HG03060 (cell line): Measurements from ENCODE around the gene STAT5B.
"Not testable (repeated sequence)": the region's sequence is repeated elsewhere in the genome, so short reads cannot be mapped to it uniquely, and the experiment has no call there.

Experiments
- ATAC-seq: cut with Tn5 transposase; IDR thresholded peaks from one replicate; pipeline ENCODE4 v1.9.1; 2021; ENCODE audit warnings: low read depth, moderate number of reproducible peaks; ENCODE audit not compliant: unreplicated experiment

STAT5B gene

GRCh38 chr17:42241871-42242270 lies 34.3 kb downstream of the STAT5B start:
- no peak for ATAC-seq

- ATAC-seq: not testable (repeated sequence)
These were observed 35.3 kb downstream of the STAT5B start for GRCh38 chr17:42240863-42241262.

GRCh38 chr17:42240201-42240600 lies 36.0 kb downstream of the STAT5B start:
- ATAC-seq: no peak

- ATAC-seq: not testable (repeated sequence)
These were observed 36.6 kb downstream of the STAT5B start for GRCh38 chr17:42239576-42239975.

- ATAC-seq: no peak
These were observed 39.4 kb downstream of the STAT5B start for GRCh38 chr17:42236760-42237159.

GRCh38 chr17:42233994-42234393 lies 42.2 kb downstream of the STAT5B start:
- ATAC-seq: no peak

GRCh38 chr17:42233156-42233555 lies 43.0 kb downstream of the STAT5B start:
- no peak for ATAC-seq

GRCh38 chr17:42230225-42230624 lies 46.0 kb downstream of the STAT5B start:
- ATAC-seq: no peak

- no peak for ATAC-seq
These were observed 48.1 kb downstream of the STAT5B start for GRCh38 chr17:42227849-42228700.

- ATAC-seq: no peak
These were observed 50.5 kb downstream of the STAT5B start for GRCh38 chr17:42225646-42226045.

GRCh38 chr17:42224651-42225050 lies 51.5 kb downstream of the STAT5B start:
- no peak for ATAC-seq

GRCh38 chr17:42221886-42222745 lies 54.1 kb downstream of the STAT5B start:
- ATAC-seq: no peak

GRCh38 chr17:42219280-42219679 lies 56.9 kb downstream of the STAT5B start:
- not testable (repeated sequence) for ATAC-seq

GRCh38 chr17:42214156-42214555 lies 62.0 kb downstream of the STAT5B start:
- ATAC-seq: no peak

GRCh38 chr17:42212382-42212781 lies 63.8 kb downstream of the STAT5B start:
- ATAC-seq: no peak

- not testable (repeated sequence) for ATAC-seq
These were observed 64.3 kb downstream of the STAT5B start for GRCh38 chr17:42211921-42212341.

- no peak for ATAC-seq
These were observed 66.1 kb downstream of the STAT5B start for GRCh38 chr17:42210046-42210445.

GRCh38 chr17:42206153-42206612 lies 70.0 kb downstream of the STAT5B start:
- ATAC-seq: not testable (repeated sequence)

GRCh38 chr17:42203354-42203753 lies 72.8 kb downstream of the STAT5B start:
- ATAC-seq: no peak

- no peak for ATAC-seq
These were observed 73.5 kb downstream of the STAT5B start for GRCh38 chr17:42202696-42203095.

GRCh38 chr17:42202159-42202558 lies 74.0 kb downstream of the STAT5B start:
- ATAC-seq: no peak
